OCI-LY1 (cell line): ENCODE measurements around the gene SNRNP27.

ENCODE experiments used
- H2AFZ ChIP-seq: fragments of 200-600 bp; sonication (generic), shearing (Covaris generic); 2 replicates; pipeline ENCODE4 v1.6.0; 2014; ENCODE audit warnings: antibody characterized with exemption, mild to moderate bottlenecking, low read length
- H3F3A ChIP-seq: fragments of 200-600 bp; sonication (generic), shearing (Covaris generic); 2 replicates; pipeline ENCODE4 v1.6.0; 2014; ENCODE audit warnings: mild to moderate bottlenecking, antibody characterized with exemption, low read length, moderate library complexity; ENCODE audit not compliant: insufficient read depth
- H3K27ac ChIP-seq: fragments of 200-600 bp; sonication (generic); 2 replicates; pipeline ENCODE4 v1.5.1; 2014; ENCODE audit warnings: low read length, mixed run types, mild to moderate bottlenecking, low read depth; ENCODE audit not compliant: poor library complexity, severe bottlenecking
- H3K27me3 ChIP-seq: fragments of 200-600 bp; sonication (generic); 2 replicates; pipeline ENCODE4 v1.6.0; 2014; ENCODE audit warnings: antibody characterized with exemption, mild to moderate bottlenecking, low read length, moderate library complexity; ENCODE audit not compliant: insufficient read depth
- H3K36me3 ChIP-seq: fragments of 200-600 bp; sonication (generic); 2 replicates; pipeline ENCODE4 v1.6.1; 2014; ENCODE audit warnings: mild to moderate bottlenecking, antibody characterized with exemption, low read length, moderate library complexity, mixed read lengths; ENCODE audit not compliant: insufficient read depth
- H3K4me1 ChIP-seq: fragments of 200-600 bp; sonication (generic); 2 replicates; pipeline ENCODE4 v1.5.1; 2014; ENCODE audit warnings: mild to moderate bottlenecking, low read length, moderate library complexity; ENCODE audit not compliant: insufficient read depth, severe bottlenecking
- H3K4me2 ChIP-seq: fragments of 200-600 bp; sonication (generic), shearing (Covaris generic); 2 replicates; pipeline ENCODE4 v1.6.1; 2014; ENCODE audit warnings: low read length
- H3K4me3 ChIP-seq: fragments of 200-600 bp; sonication (generic); 2 replicates; pipeline ENCODE4 v1.5.1; 2014; ENCODE audit warnings: low read length, low read depth, mild to moderate bottlenecking, mixed read lengths; ENCODE audit not compliant: poor library complexity, severe bottlenecking
- H3K79me2 ChIP-seq: fragments of 200-600 bp; shearing (Covaris generic); 2 replicates; pipeline ENCODE4 v1.6.1; 2016; ENCODE audit warnings: mixed run types, low read length, mixed read lengths; ENCODE audit not compliant: insufficient read depth
- H3K9ac ChIP-seq: fragments of 200-600 bp; sonication (generic), shearing (Covaris generic); 2 replicates; pipeline ENCODE4 v1.6.1; 2014; ENCODE audit warnings: mild to moderate bottlenecking, low read length, mixed read lengths
- H3K9me2 ChIP-seq: fragments of 200-600 bp; sonication (generic), shearing (Covaris generic); 2 replicates; pipeline ENCODE4 v1.6.1; 2014; ENCODE audit warnings: low read depth, mild to moderate bottlenecking, low read length, mixed read lengths
- H3K9me3 ChIP-seq: fragments of 200-600 bp; shearing (Covaris generic); 2 replicates; pipeline ENCODE4 v1.6.1; 2014; ENCODE audit warnings: low read length, mixed read lengths
- H4K20me1 ChIP-seq: fragments of 200-600 bp; sonication (generic), shearing (Covaris generic); 2 replicates; pipeline ENCODE4 v1.6.0; 2016; ENCODE audit warnings: mild to moderate bottlenecking, low read length; ENCODE audit not compliant: insufficient read depth
- EZH2 ChIP-seq: fragments of 200-600 bp; sonication (generic), shearing (Covaris generic); IDR thresholded peaks from 2 replicates; pipeline ENCODE4 v1.8.0; 2017; ENCODE audit warnings: borderline replicate concordance, mixed run types, mild to moderate bottlenecking, antibody characterized with exemption, low read length, moderate library complexity, mixed read lengths
- TF ChIP-seq, protein P1 (sequence below): fragments of 200-600 bp; sonication (generic), shearing (Covaris generic); IDR thresholded peaks from 2 replicates; pipeline ENCODE4 v1.5.1; 2017; ENCODE audit warnings: mild to moderate bottlenecking, antibody characterized with exemption, low read length, moderate library complexity, mixed read lengths

The SNRNP27 gene

DNA sequence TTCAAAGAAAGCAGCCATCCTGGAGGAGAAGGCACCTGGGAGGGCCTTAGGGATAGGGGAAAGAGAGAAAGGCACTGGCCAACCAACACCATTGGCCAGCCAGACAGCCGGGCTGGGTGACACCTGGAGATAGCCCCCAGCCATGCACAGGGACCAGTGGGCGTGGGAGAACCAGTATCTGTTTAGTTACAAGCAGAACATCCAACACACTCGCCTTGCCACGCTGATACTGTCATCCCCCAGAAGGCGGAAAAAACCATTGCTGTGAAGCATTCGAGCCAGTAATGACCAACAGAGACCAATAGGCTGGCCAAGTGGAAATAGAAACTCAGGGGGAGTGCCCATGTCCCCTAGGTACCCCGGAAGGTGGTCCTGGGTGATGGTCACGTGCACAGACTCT lies 52.2 kb downstream of the SNRNP27 start:
- Histone ChIP-seq H3K4me2 (peak overlapping the region; percentile 57; the same call in 1 of the 2 replicates), H3K79me2 (no peaks in the 10 kb centered on the region), H3K9me2 (no peaks in the 10 kb centered on the region), H3K9ac (no peak overlapping the region), H3K27ac (no peak overlapping the region), H2AFZ (0 out of 2 replicates have a peak overlapping the region, but pooled peaks have one; percentile 87), H3K27me3 (no peaks in the 10 kb centered on the region), H4K20me1 (no peaks in the 10 kb centered on the region), H3K4me3 (no peak overlapping the region), H3K36me3 (peaks cover 20% of the 10 kb centered on the region; the same call in 1 of the 2 replicates), H3F3A (no peaks in the 10 kb centered on the region), H3K9me3 (no peaks in the 10 kb centered on the region), H3K4me1 (peaks cover 11% of the 10 kb centered on the region)
- TF ChIP-seq, protein P1, sequence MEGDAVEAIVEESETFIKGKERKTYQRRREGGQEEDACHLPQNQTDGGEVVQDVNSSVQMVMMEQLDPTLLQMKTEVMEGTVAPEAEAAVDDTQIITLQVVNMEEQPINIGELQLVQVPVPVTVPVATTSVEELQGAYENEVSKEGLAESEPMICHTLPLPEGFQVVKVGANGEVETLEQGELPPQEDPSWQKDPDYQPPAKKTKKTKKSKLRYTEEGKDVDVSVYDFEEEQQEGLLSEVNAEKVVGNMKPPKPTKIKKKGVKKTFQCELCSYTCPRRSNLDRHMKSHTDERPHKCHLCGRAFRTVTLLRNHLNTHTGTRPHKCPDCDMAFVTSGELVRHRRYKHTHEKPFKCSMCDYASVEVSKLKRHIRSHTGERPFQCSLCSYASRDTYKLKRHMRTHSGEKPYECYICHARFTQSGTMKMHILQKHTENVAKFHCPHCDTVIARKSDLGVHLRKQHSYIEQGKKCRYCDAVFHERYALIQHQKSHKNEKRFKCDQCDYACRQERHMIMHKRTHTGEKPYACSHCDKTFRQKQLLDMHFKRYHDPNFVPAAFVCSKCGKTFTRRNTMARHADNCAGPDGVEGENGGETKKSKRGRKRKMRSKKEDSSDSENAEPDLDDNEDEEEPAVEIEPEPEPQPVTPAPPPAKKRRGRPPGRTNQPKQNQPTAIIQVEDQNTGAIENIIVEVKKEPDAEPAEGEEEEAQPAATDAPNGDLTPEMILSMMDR = no peak
- no peak for TF ChIP-seq EZH2

DNA sequence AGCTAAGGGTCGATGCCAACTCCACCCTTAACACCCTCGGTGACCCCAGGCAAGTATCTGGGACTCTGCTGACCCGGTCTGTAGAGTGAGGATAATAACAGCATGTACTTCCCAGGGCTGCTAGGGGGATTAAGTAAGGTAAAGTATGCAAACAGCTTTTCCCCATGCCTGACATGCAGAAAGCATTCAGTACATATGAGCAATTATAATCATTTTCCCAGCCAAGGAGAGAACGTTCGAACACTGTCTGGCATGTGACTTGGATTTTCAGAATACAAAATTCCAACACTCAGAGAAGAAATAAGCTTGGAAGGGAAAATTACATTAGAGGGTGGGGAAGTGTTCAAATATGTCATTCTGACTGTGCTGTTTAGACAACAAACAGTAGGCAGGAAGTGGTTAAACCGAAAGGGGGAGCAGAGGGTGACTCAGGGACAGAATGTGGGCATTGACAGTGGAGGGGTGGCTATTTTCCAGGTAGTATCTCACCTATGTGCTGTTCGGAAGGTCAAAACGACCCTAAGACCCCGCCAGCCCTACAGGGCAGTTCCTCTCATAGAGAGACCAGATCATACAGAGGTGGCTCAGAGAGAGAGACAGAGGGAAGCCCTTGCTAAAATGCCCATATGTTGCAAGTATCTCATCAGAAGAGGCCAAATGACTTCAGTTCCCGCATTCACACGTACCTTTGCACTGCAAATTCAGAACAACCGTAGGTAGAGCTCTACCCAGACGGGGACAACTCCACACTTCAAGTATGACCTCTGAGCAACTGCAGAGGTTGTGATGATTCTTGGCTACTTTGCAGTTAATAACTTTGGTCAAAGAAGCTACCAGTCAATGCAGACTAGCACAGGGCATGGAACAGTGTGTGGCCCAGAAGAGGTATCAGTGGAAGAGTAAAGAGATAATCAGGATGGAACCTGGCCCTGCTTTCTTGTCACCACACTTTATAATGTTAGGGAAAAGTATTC lies 52.9 kb downstream of the SNRNP27 start:
- no peaks in the 10 kb centered on the region for H3K9me3 ChIP-seq
- H3F3A ChIP-seq = no peaks in the 10 kb centered on the region
- peaks cover 13% of the 10 kb centered on the region; the same call in 1 of the 2 replicates for H3K36me3 ChIP-seq
- no peaks in the 10 kb centered on the region for H4K20me1 ChIP-seq
- peaks cover 11% of the 10 kb centered on the region for H3K4me1 ChIP-seq
- H3K27me3 ChIP-seq = no peaks in the 10 kb centered on the region
- H3K27ac ChIP-seq = peak overlapping the region; percentile 34
- H2AFZ ChIP-seq = peak overlapping the region; percentile 87
- peak overlapping the region; percentile 9 for H3K4me3 ChIP-seq
- peak overlapping the region; percentile 20 for H3K9ac ChIP-seq
- peak overlapping the region; percentile 57 for H3K4me2 ChIP-seq
- no peaks in the 10 kb centered on the region for H3K9me2 ChIP-seq
- no peaks in the 10 kb centered on the region for H3K79me2 ChIP-seq
- TF ChIP-seq EZH2 = no peak

DNA sequence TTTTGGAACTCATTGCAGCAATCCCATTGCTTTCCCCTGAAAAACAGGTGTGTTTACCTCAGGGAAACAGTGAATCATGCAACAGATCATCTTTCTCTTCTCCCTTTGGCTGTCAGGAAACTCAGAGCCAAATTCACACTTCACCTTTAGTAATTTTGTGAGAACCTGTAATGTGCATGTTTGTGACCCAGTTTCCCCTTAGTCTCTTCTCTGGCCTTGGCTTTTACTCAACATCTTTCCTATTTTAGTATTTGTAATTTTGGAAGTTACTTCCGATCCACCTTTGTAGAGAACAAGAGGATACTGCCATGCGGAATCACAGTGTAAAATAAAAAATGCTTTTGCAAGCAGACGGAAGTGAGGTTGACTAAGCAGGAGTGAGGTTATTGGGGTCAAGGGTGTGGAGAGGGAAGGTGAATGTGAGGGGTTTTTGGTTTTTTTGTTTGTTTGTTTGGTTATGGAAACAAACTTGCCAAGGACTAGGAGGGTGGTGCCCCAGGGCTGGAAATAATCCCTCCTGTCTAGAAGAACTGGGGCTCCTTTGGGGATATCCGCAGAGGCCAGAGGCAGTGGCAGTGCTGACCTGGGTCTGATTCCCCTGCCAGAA lies 53.7 kb downstream of the SNRNP27 start:
- H3K4me3 ChIP-seq = no peak overlapping the region
- H3K9me3 ChIP-seq = no peaks in the 10 kb centered on the region
- H3K4me2 ChIP-seq = no peak overlapping the region
- peaks cover 11% of the 10 kb centered on the region for H3K4me1 ChIP-seq
- peak overlapping the region; percentile 87 for H2AFZ ChIP-seq
- H3K27ac ChIP-seq = no peak overlapping the region
- H3K27me3 ChIP-seq = no peaks in the 10 kb centered on the region
- H3K36me3 ChIP-seq = peaks cover 7% of the 10 kb centered on the region; the same call in 1 of the 2 replicates
- H3K9me2 ChIP-seq = no peaks in the 10 kb centered on the region
- H3K79me2 ChIP-seq = no peaks in the 10 kb centered on the region
- H4K20me1 ChIP-seq = no peaks in the 10 kb centered on the region
- TF ChIP-seq, protein P1 = no peak
- TF ChIP-seq EZH2 = no peak
- no peaks in the 10 kb centered on the region for H3F3A ChIP-seq
- H3K9ac ChIP-seq = no peak overlapping the region
